Spleen (tissue), 11 donors: Measurements from ENCODE around the gene TMPRSS4. TPM values are rescaled to one million over a fixed set of nuclear protein-coding genes. Genes with fewer than 3 reads are reported as not detected.

Source experiments
- DNase-seq: peaks from one replicate; pipeline ENCODE4 v3.0.0-alpha.2; 2020
- H3K27ac ChIP-seq, 8 donors: fragments of 200-600 bp; sonication (generic) in 7 of 8; 1 replicate in 4 of 8; 2 replicates in 4 of 8; pipeline versions ENCODE4 v1.5.0 to v1.8.0; 2016 to 2021; ENCODE audit warnings: inconsistent platforms in 4 of 8, mild to moderate bottlenecking in 4 of 8, moderate library complexity in 1 of 8
- H3K27me3 ChIP-seq, 7 donors: fragments of 200-600 bp; sonication (generic) in 6 of 7; replicated peaks in 1 of 7; 1 replicate in 4 of 7; 2 replicates in 3 of 7; pipeline versions ENCODE4 v1.5.0 to v1.8.0; 2016 to 2021; ENCODE audit warnings: inconsistent platforms in 3 of 7, mild to moderate bottlenecking in 1 of 7
- H3K36me3 ChIP-seq, 6 donors: fragments of 200-600 bp; sonication (generic) in 5 of 6; 1 replicate in 4 of 6; 2 replicates in 2 of 6; pipeline versions ENCODE4 v1.5.0 to v1.8.0; 2016 to 2021; ENCODE audit warnings: inconsistent platforms in 2 of 6
- H3K4me1 ChIP-seq, 6 donors: fragments of 200-600 bp; sonication (generic) in 5 of 6; 1 replicate in 3 of 6; 2 replicates in 3 of 6; pipeline versions ENCODE4 v1.5.0 to v1.8.0; 2016 to 2021; ENCODE audit warnings: inconsistent platforms in 3 of 6
- H3K4me3 ChIP-seq, 8 donors: fragments of 200-600 bp; sonication (generic) in 7 of 8; 1 replicate in 4 of 8; 2 replicates in 4 of 8; pipeline versions ENCODE4 v1.5.0 to v1.8.0; 2016 to 2021; ENCODE audit warnings: inconsistent platforms in 4 of 8, mild to moderate bottlenecking in 4 of 8, moderate library complexity in 2 of 8
- H3K9me3 ChIP-seq, 8 donors: fragments of 200-600 bp; sonication (generic) in 7 of 8; 1 replicate in 4 of 8; 2 replicates in 4 of 8; pipeline versions ENCODE4 v1.5.0 to v1.8.0; 2016 to 2021; ENCODE audit warnings: inconsistent platforms in 4 of 8
- CTCF ChIP-seq, 11 experiments: fragments of 200-600 bp in 7 of 11; fragments of 450-650 bp in 4 of 11; sonication (generic) in 4 of 11; IDR thresholded peaks in 8 of 11; conservative IDR thresholded peaks in 3 of 11; 1 replicate in 7 of 11; 2 replicates in 4 of 11; pipeline versions ENCODE4 v1.4.0 to v1.8.0; 2016 to 2021; ENCODE audit warnings: antibody characterized with exemption in 11 of 11, inconsistent platforms in 4 of 11, mild to moderate bottlenecking in 1 of 11
- POLR2A ChIP-seq, 3 donors: fragments of 450-650 bp; IDR thresholded peaks; one replicate each; pipeline ENCODE4 v1.5.1; 2017; ENCODE audit warnings: antibody characterized with exemption in 3 of 3, mild to moderate bottlenecking in 1 of 3
- POLR2AphosphoS5 ChIP-seq, 3 donors: sonication (generic); formaldehyde crosslinking; IDR thresholded peaks; one replicate each; pipeline ENCODE4 v1.5.1; 2017; ENCODE audit warnings: antibody characterized with exemption in 3 of 3
- WGBS, 5 donors: extraction: QIAGEN DNeasy Blood & Tissue Kit in 3 of 5; methylation state at CpG; one replicate each; pipeline versions ENCODE4 v1.1.5 to v1.1.7; 2013 to 2018; 5-methylcytosine and 5-hydroxymethylcytosine counted together
- intact Hi-C: fragments of 100-400 bp; cut with DNase I; formaldehyde crosslinking; loops from one replicate; pipeline ENCODE4 v1.15.0; 2023; ENCODE audit warnings: low total_unique reads
- polyA plus RNA-seq, 3 donors: library from polyadenylated mRNA; stranded (reverse); fragments of 200-250 nt; gene quantifications; one replicate each; pipeline ENCODE4 v1.2.1, GENCODE V29; 2013
- total RNA-seq, 7 donors: library from RNA; depleted of rRNA in 3 of 7; stranded (reverse); fragments of >200 nt in 3 of 7; fragmentation: NEBNext Ultra II Directional in 4 of 7; extraction: Animal tissue kit (Norgen Biotek cat#: 25700) in 4 of 7; gene quantifications; one replicate each; pipeline versions ENCODE4 v1.1.0 to v1.2.1, GENCODE V29; 2016 to 2021
- donor health status: healthy with polysubstance abuse.
- donor health status: DM: no; HTN: no; CAD: no; lungs with moderate emphysema.
- donor health status: DM: no; HTN: no; CAD: no.
- donor health status: Bipolar disorder and iron deficiency.
- donor health status: healthy.
- donor health status: DM: no; HTN: no; CAD: no.
- donor health status: DM: yes; HTN: yes; CAD: no.

Gene TMPRSS4
- total and polyA plus RNA-seq, 10 donors: 0.09 to 1.4 (median 0.85) TPM; not detected in 3

GRCh38 chr11:118051611-118052461, 25.0 kb upstream of the TMPRSS4 start:
- 71 to 76% (median 74%) methylated on average over 16 of the region's 16 CpGs for WGBS, 5 donors

GRCh38 chr11:118052581-118053206, 24.2 kb upstream of the TMPRSS4 start:
- intact Hi-C loops: loop anchor here (5.0 to 10.0 kb wide), 3 partner anchors 208 to 625 kb away; no protein-coding TSS in a partner anchor
- Histone ChIP-seq H3K27me3 (no peaks in the 10 kb centered on the region), H3K27ac (peak overlapping the region in 5 of 8 donors; percentile 38 to 81 (median 67)), H3K4me1 (peaks cover 4 to 49% (median 35%) of the 10 kb centered on the region in 6 donors), H3K4me3 (no peak overlapping the region), H3K36me3 (no peaks in the 10 kb centered on the region), H3K9me3 (no peaks in the 10 kb centered on the region)
- WGBS, 5 donors: 74 to 89% (median 81%) methylated on average over 10 to 13 of the region's 13 CpGs
- TF ChIP-seq POLR2A (IDR thresholded peaks at IDR 0.05): no peak
- no peak for TF ChIP-seq CTCF (IDR thresholded peaks at IDR 0.05 in 8 of 11, conservative IDR thresholded peaks at IDR 0.05 in 3 of 11)
- TF ChIP-seq POLR2AphosphoS5 (IDR thresholded peaks at IDR 0.05): no peak
- no peak for DNase-seq

More at GRCh38 chr11:118051611-118052461, 25.0 kb upstream of the TMPRSS4 start:
- H3K4me1 ChIP-seq: peaks cover 4 to 51% (median 38%) of the 10 kb centered on the region in 6 donors
- no peaks in the 10 kb centered on the region for H3K27me3 ChIP-seq
- no peak for DNase-seq
- H3K4me3 ChIP-seq: no peak overlapping the region
- no peak for TF ChIP-seq CTCF (IDR thresholded peaks at IDR 0.05 in 8 of 11, conservative IDR thresholded peaks at IDR 0.05 in 3 of 11)
- TF ChIP-seq POLR2AphosphoS5 (IDR thresholded peaks at IDR 0.05): peak in 1 of 3 donors; percentile 63
- TF ChIP-seq POLR2A (IDR thresholded peaks at IDR 0.05): no peak
- H3K9me3 ChIP-seq: no peaks in the 10 kb centered on the region
- peak overlapping the region in 6 of 8 donors; percentile 4 to 81 (median 64) for H3K27ac ChIP-seq
- intact Hi-C loops: loop anchor here (5.0 to 10.0 kb wide), 3 partner anchors 207 to 625 kb away; no protein-coding TSS in a partner anchor
- no peaks in the 10 kb centered on the region for H3K36me3 ChIP-seq

DNA sequence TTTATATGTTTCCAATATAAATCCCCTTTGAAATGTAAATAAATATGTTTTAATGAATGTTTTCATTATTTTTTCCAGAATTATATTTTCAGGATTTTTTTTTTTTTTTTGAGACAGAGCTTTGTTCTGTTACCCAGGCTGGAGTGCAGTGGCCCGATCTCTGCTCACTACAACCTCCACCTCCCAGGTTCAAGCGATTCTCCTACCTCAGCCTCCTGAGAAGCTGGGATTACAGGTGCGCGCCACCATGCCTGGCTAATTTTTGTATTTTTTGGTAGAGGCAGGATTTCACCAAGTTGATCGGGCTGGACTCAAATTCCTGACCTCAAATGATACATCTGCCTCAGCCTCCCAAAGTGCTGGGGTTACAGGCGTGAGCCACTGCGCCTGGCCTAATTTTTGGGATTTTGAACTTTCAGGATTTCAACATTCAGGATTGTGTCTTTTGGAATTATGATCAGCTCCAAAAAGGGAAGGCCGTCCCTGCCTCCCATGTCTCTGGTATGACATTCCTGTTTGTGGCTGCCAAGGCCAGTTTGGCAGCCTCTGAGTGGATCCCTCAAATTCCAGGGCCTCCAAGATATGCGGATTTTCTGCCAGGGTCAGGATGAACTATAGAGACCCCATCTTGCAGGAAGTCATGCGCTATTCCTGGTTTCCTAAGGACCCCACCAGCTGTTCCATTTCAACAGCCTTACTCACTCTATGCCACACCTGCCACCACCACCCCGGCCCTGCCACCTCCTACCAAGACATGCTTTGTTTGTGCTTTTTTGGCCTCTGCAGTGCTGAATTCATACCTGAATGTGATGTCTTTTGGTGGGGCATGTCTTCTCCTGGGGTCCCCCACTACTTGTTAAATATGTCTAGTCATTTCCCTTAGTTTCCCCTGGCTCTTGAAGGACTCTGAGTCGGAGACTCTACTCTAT, 21.9 kb upstream of the TMPRSS4 start:
- no peaks in the 10 kb centered on the region for H3K36me3 ChIP-seq
- H3K27me3 ChIP-seq: no peaks in the 10 kb centered on the region
- 69 to 84% (median 79%) methylated on average over 12 of the region's 12 CpGs for WGBS, 5 donors
- TF ChIP-seq POLR2A (IDR thresholded peaks at IDR 0.05): no peak
- TF ChIP-seq POLR2AphosphoS5 (IDR thresholded peaks at IDR 0.05): no peak
- TF ChIP-seq CTCF (IDR thresholded peaks at IDR 0.05 in 8 of 11, conservative IDR thresholded peaks at IDR 0.05 in 3 of 11): no peak
- H3K4me3 ChIP-seq: no peak overlapping the region
- H3K4me1 ChIP-seq: peaks cover 4 to 36% (median 32%) of the 10 kb centered on the region in 6 donors
- H3K27ac ChIP-seq: no peak overlapping the region
- intact Hi-C loops: loop anchor here (5.0 to 10.0 kb wide), 3 partner anchors 210 to 628 kb away; no protein-coding TSS in a partner anchor
- H3K9me3 ChIP-seq: no peaks in the 10 kb centered on the region
- no peak for DNase-seq
